GM18858 (cell line): ENCODE measurements around the gene KLK6.

Experiments used
- ATAC-seq: cut with Tn5 transposase; IDR thresholded peaks from one replicate; pipeline ENCODE4 v1.9.1; 2021; ENCODE audit not compliant: unreplicated experiment

The KLK6 gene

GRCh38 chr19:50959731-50960500, 9.5 kb downstream of the KLK6 start:
- ATAC-seq, result no peak

GRCh38 chr19:50957587-50957986, 11.8 kb downstream of the KLK6 start:
- no peak for ATAC-seq

GRCh38 chr19:50952910-50953309, 16.5 kb downstream of the KLK6 start, which contains the start of gene KLK5:
Gene KLK5, minus strand, starts transcription at chr19:50953038. Its CDS starts 381 bp downstream, at chr19:50952657.
- no peak for ATAC-seq

GRCh38 chr19:50949861-50950260, 19.5 kb downstream of the KLK6 start:
- no peak for ATAC-seq

GRCh38 chr19:50947123-50947522, 22.3 kb downstream of the KLK6 start:
- ATAC-seq, result no peak

GRCh38 chr19:50944795-50945194, 24.6 kb downstream of the KLK6 start:
- ATAC-seq, result no peak

GRCh38 chr19:50943074-50943828, 26.1 kb downstream of the KLK6 start:
- ATAC-seq, result no peak

GRCh38 chr19:50939596-50939995, 29.8 kb downstream of the KLK6 start:
- no peak for ATAC-seq

GRCh38 chr19:50933640-50934039, 35.8 kb downstream of the KLK6 start:
- no peak for ATAC-seq

GRCh38 chr19:50932690-50933083, 36.7 kb downstream of the KLK6 start:
- no peak for ATAC-seq

GRCh38 chr19:50932018-50932689, 37.2 kb downstream of the KLK6 start:
- no peak for ATAC-seq

- no peak for ATAC-seq
These were observed 38.4 kb downstream of the KLK6 start for GRCh38 chr19:50931023-50931422.

GRCh38 chr19:50928831-50929230, 40.6 kb downstream of the KLK6 start:
- no peak for ATAC-seq

GRCh38 chr19:50926144-50926543, 43.2 kb downstream of the KLK6 start:
- no peak for ATAC-seq

- ATAC-seq, result no peak
These were observed 43.7 kb downstream of the KLK6 start for GRCh38 chr19:50925734-50926133.

GRCh38 chr19:50924586-50924985, 44.8 kb downstream of the KLK6 start:
- ATAC-seq, result no peak

GRCh38 chr19:50922317-50922853, 47.0 kb downstream of the KLK6 start:
- ATAC-seq, result peak; percentile 46

GRCh38 chr19:50921426-50922316, 47.7 kb downstream of the KLK6 start:
- ATAC-seq, result peak; percentile 13

- ATAC-seq, result no peak
These were observed 53.3 kb downstream of the KLK6 start for GRCh38 chr19:50916069-50916468.
